Activated naive CD8-positive, alpha-beta T cell treated with anti-CD3 and anti-CD28 coated beads, Interleukin-2, amount 50 U/mL, for 16 hours (primary cell): Measurements from ENCODE around the gene LIF.

Experiments
- DNase-seq: peaks from one replicate; pipeline ENCODE4 v3.0.0-alpha.2; 2020; ENCODE audit warnings: low read depth, low spot score

Gene LIF

GRCh38 chr22:30245985-30246813, at the start of gene LIF:
Gene LIF, minus strand, starts transcription at chr22:30246759. Its CDS starts 64 bp downstream, at chr22:30246695.
- DNase-seq = peak; percentile 41

GRCh38 chr22:30296324-30296723, 49.8 kb upstream of the LIF start:
- DNase-seq = no peak

GRCh38 chr22:30295576-30295975, 49.0 kb upstream of the LIF start:
- no peak for DNase-seq

GRCh38 chr22:30294830-30295229, 48.3 kb upstream of the LIF start:
- no peak for DNase-seq

- DNase-seq = no peak
Observed at GRCh38 chr22:30294066-30294465, 47.5 kb upstream of the LIF start.

GRCh38 chr22:30293026-30293425, 46.5 kb upstream of the LIF start:
- DNase-seq = no peak

GRCh38 chr22:30292069-30292970, 45.8 kb upstream of the LIF start:
- DNase-seq = no peak

- no peak for DNase-seq
Observed at GRCh38 chr22:30291058-30291892, 44.7 kb upstream of the LIF start.

- no peak for DNase-seq
Observed at GRCh38 chr22:30290342-30291057, 43.9 kb upstream of the LIF start.

GRCh38 chr22:30289980-30290313, 43.4 kb upstream of the LIF start:
- DNase-seq = no peak

GRCh38 chr22:30289141-30289979, 42.8 kb upstream of the LIF start, which contains the start of gene CASTOR1:
Gene CASTOR1, minus strand, starts transcription at chr22:30289505. Its CDS starts 8 bp downstream, at chr22:30289497.
- DNase-seq = peak; percentile 77

- no peak for DNase-seq
Observed at GRCh38 chr22:30288419-30289140, 42.0 kb upstream of the LIF start.

- DNase-seq = peak; percentile 81
Observed at GRCh38 chr22:30287648-30288418, 41.3 kb upstream of the LIF start.

- peak; percentile 75 for DNase-seq
Observed at GRCh38 chr22:30286813-30287647, 40.5 kb upstream of the LIF start.

GRCh38 chr22:30286331-30286730, 39.8 kb upstream of the LIF start:
- no peak for DNase-seq

GRCh38 chr22:30285846-30286200, 39.3 kb upstream of the LIF start:
- no peak for DNase-seq

GRCh38 chr22:30285176-30285845, 38.8 kb upstream of the LIF start:
- no peak for DNase-seq
